NCI-H187 treated with DMSO at 0.1 percent for 48 hours (cell line): Measurements from ENCODE around the gene GRID1.

Experiments
- DNase-seq: peaks from one replicate; lab custom pipeline; 2025; lab: John Stamatoyannopoulos, UW

Gene GRID1

DNA sequence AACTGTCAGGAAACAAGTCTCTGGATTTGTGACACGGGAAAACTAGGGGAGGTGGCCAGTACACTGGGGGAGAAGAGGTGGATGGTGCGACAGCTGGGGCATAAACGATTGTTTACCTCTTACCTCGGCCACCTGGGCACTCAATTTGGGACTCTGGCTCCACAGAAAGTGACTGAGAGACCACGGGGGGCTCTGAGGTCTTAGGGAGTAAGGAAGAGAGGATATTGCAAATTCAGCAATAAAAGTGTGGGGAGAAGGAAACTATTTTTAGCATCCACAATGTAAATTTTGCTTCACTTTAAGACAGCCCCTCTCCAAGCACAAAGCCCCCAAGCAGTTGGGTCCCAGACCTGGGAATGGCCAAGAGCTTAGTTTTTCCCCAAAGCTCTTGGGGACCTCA, 440.5 kb downstream of the GRID1 start:
- no peak for DNase-seq

DNA sequence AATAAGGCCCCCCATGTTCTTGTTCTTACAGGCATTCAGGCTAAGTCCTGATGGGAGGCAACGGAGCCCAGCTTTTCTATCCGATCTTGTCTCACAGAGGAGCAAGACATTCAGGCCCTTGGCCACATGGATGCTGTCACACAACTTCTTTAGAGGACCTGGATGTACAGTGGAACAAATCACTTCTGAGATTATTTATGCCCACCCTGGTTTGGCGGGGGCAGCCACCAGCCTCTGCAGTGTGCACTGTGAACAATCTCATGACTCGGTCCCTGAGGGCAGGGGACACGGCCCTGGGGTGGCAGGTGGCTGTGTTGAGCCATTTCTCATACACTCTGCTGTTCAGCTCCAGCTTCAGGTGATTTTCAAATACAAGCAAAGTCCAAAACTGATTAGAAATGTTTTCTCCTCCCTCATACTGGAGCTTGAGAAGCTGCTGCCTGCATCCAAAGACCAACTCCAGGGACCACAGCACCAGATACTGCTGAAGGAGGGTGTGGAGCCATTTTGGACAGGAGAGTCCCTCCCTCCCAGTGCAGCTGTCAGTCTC, 441.3 kb downstream of the GRID1 start:
- DNase-seq = no peak

DNA sequence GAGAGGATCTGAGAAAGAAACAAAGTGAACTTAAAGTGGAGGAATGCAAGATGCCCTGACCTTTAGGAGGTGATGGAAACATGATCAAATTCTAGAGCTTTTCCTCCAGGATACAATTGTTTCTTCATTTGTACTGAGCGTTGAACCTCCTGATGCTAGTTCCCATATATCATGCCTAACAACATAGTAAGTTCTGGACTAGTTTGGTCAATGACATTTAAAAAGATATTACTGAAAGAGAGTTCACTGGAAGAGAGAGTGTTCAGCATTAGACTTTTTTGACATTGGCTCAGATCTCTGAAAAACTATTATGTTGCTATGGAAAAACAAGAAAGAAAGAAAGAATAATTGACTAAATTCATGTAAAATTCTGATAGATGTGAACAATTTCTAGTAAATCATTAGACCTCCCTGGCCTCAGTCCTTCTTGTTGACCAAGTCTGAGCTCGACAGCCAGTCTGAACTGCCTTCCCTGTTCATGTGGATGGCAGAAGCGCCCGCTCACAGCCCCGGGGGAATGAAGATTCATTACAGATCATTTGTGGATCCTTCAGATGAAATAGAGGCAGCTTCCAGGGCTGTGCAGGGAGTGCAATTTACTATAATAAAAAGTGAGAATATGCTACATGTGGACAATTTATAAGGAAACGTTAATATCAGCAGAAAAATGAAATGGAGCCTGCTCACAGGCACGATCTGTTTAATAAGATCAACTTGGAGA, 442.1 kb downstream of the GRID1 start:
- no peak for DNase-seq

DNA sequence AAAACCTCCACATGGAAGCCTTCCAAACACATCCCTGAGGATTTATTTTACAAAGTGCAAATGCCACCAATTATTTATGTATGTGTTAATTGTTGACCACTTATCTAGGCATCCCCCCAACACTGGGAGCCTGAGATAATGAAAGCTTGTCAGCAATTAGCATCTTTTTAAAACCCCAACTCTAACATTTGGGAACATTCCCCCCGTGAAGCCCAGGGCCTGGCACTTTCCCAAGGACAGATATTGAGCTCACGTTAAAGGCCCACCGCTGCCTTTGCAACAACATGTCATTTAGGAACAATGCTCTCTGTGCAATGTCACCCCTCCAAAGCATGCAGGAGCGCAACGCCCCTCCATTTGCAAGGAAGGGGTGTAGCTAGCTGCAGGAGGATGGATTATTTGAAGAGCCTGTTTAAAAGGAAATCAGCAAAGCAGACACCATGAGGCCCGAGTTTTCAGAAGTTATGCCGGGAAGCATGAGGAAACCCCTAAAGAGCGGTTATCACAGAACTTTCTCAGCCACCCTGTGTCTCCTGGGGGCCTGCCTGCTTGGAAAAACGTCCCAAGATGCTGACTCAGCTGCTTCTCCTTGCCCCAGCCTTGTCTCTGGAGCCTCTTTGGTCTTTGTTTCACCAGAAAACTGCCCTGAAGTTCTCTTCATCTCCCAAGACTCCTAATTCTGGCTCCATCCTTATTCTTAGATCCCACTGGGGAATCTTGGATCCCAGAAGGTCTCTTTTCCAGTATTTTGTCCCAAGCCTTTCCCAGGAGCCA, 444.1 kb downstream of the GRID1 start:
- no peak for DNase-seq

DNA sequence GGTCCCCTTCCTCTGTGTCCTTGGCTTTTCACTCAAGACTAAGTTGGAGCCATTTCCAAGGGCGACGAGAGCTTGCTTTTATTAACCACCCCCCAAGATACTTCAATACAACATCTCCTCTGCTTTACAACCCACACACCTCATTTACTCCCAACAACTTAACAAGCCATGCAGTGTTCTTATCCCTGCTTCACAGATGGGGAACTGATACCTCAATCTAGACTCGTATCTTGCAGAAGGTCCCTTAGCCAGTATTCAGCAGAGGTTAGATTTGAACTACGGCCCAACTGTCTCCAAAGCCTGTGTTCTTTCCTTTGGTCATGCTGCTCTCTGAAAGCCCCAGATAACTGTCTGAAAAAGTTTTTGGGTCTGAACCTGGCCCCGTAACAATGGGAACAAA, 444.8 kb downstream of the GRID1 start:
- DNase-seq = no peak

DNA sequence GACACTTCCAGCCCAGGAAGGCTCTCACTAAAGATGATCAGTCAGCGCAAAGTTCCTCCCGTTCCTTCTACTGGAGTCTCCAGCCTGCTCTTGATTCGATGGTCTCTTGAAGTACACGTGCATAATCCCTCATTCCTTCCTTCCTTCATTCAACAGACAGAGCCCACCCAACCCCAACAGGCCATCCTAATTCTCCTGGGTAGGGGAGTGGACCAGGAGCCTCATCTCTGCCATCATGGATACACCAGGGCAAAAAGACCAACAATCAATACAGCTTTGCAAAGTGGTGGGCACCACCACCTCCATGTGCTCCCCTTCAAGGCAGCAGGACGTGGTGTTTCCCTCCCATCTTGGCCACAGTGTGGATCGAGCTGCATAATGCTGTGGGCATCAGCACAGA, 446.3 kb downstream of the GRID1 start:
- DNase-seq = no peak

DNA sequence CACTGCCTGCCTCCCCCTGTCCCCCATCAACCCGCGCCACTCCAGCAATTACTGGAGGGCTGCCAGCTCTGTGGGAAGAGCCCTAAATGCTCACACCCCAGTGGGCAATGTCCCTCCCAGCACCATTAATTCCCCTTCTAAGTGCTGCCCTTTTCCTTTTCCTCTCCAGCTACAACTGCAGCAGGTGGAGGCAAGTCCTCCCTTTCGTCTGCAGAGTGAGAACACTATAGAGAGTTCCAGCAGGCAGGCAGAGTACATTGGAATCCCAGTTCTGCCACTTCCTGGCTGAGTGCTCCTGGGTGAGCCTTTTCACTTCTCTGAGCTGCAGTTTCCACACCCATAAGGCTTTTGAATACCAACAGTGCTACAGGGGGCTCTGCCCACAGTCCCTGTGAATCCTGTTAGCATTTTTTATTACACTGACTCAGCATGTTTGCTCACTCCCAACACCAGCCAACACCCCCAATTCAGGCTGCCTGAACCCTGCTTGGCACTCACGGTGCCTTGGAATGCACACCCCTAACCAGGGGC, 447.0 kb downstream of the GRID1 start:
- no peak for DNase-seq

DNA sequence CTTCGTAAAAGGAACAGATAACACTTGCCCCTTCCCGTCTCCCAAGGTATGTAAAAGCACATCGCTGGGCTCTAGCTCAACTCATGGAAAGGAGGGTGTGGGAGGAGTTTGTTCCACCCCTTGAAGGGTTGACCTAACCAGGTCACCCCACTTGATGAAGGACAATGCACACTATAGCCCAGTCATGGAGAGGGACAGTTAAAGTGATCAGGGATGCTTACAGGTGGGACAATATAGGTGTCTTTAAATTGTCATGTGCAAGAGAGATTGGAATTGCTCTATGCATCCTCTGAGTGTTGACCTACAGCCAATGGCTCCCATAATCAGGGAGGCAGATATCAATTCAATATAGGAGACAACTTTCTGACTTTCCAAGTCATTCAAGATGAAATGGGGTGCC, 448.2 kb downstream of the GRID1 start:
- no peak for DNase-seq

DNA sequence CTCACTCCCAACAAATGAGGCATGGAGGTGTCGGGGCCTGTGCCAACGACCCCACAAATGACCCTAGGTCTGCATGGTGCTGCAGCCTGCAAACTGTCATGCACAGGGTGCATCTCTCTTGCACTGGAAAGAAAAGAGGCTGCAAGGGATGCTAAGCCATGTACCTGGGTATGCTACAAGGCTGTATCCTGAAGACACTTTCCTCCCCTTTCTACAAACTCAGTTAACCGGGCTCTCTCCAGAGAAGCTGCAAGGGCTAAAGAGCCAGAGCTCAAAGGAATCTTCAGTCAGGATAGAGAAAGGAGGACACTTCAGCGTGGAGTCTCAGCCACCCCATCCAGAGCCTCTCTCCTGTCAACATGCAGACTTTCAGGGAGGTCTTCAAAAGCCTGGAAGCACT, 449.0 kb downstream of the GRID1 start:
- no peak for DNase-seq

DNA sequence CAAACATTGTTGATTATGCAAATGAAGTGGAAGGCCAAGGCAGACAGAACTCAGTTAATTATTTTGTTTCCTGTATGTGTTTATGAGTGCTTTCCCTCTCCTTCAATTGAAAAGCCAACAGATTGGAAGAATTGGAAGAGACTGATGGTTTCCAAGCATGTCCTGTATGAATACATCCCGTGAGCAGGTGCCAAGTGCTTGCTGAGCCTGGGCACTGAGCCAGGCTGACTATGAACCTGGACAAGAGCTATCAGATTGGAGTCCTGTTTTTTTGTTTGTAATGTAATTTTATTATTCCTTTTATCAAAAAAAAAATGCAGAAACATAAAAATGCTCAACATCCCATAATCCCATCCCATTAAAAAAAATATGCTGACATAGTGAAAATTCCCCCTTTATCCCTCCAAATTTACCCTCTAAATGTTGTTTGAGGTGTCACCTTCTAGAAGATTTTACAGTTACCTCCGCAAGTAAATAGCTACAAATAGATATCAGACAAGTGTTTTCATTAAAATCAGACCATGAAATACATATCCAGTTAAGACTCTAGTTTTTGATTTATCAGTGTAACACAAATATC, 449.5 kb downstream of the GRID1 start:
- peak; percentile 9 for DNase-seq

DNA sequence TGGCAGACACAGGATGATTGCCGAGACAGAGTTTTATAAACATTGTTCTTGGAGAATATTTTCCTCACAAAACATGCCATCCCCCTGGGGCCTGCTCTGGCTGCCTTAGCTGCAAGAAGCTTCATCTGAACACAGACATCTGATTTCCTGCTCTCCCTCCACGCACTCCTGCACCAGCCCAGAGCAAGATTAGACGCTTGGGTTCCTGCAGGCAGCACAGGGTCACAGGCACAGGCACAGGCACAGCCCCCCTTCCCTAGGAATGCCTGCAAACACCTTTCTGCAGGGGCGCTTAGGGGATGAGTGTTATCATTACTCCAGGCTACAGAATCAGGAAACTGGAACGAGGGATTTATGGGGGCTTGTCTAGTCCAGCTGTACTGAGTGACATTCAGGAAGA, 450.3 kb downstream of the GRID1 start:
- no peak for DNase-seq

DNA sequence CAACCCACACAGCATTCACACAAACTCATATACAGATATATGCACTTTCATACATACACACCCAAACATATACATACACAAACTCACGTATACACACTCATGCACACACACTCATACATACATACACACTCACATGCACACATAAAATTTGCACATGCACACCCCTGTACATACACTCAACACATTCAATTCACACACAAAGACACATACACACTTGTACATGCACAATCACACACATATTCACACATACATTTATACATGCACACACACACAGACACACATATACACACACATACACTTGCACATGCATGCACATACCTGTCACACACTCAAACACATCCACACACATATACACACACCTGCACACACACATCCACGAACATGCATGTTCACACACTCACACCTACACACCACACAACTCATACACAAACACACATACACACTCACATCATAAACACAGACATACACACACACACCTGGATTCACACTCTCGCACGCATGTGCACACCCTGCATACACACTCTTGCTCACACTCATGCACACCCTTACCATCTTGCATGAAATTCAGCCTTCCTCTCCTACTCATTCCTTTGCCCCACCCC, 451.2 kb downstream of the GRID1 start:
- DNase-seq = no peak

DNA sequence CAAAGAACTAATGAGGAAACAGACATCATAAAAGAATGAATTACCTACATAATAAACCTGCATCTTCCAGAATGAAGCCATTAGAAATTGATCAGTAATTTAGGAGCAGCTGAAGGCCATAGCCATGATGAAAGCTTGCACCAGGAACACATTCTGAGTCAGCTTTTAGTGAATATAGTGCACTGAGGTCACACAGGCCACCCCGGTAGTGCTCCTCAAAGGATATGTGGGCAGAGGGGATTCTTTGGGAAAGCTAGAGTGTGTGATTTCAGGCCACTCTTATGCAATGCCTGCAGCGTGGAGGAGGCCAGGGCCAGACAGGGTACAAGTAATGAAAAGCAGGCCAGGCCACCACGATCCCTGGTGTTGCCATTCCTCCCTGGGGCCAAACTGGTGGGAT, 451.9 kb downstream of the GRID1 start:
- DNase-seq = no peak

DNA sequence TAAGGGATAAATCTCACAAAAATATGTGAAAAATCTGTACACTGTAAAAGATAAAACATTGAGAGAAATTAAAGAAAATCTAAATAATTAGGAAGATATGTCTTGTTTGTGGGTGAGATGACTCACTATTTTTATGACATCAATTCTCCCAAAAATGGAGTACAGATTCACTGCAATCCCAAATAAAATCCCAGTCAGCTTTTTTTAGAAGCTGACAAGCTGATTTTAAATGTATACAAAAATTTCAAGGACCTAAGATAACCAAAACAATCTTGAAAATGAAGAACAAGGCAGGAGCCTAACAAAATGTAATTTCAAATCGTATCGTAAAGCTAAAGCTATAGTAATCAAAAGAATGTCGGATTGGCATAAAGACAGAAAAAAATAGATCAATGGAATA, 458.1 kb downstream of the GRID1 start:
- no peak for DNase-seq

DNA sequence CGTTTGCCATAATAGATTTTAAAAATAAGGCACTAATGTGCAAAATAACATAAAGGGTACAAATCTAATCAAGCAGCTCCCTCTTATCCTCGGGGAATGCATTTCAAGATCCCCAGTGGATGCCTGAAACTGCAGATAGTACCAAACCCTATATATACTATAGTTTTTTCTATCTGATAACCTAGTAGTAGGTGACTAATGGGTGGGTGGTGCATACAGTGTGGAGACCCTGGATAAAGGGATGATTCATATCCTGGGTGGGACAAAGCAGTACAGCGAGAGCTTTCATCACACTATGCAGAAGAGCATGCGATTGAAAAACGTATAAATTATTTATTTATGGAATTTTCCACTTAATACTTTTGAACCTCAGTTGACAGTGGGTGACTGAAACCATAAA, 464.5 kb downstream of the GRID1 start:
- DNase-seq = no peak

DNA sequence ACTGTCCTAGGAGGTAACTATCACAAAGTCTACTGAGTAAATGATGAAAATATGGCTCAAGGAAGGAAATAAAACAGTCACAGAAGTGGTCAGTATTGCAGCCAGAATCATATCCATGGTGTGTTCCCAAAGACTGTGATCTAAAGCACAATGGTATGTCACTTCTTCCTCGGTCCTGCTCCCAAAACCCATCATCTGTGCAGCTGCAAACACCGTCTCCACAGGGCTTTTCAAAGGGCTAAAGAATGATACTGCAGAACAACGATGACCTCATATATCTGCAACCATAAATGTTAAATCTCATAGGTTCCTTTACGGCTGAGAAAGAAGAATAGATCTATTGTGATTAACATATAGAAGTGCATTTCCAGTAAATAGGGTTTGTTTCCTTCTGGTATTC, 465.0 kb downstream of the GRID1 start:
- no peak for DNase-seq

DNA sequence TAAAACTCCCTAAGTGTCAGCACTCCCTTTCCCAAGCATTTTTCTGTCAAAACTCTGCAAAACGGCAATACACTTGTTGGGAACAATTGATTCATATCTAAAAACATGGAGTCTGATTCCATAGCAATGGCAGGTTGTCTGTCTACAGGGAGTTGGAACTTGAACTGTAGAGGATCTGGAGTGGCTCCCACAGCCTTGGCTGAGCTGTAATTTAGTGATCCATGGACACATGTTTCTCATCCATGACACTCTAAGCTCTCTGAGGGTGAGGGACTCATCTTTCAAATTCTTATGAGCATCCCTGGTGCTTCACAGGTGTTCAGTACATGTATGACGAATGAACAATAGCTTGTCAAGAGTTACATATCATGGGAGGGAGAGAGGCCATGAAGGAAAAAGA, 466.1 kb downstream of the GRID1 start:
- no peak for DNase-seq

DNA sequence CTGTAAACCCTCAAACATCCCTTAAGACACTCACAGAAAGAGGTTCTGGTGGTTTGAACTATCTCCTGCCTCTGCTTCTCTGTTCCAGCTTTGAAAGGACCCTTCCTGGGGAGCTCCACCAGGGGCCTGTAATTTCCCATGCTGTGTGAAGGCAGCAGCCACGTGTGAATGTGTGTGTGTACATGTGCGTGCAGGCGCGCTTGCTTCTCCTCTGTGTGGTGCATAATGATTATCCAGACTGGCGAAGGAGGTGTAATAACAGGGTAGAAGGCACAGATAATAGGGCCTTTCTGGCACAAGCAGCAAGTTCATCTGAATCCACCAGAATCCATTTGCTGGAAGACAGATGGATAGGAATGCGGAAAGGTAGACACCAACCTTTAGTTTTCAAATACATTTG, 466.5 kb downstream of the GRID1 start:
- no peak for DNase-seq

DNA sequence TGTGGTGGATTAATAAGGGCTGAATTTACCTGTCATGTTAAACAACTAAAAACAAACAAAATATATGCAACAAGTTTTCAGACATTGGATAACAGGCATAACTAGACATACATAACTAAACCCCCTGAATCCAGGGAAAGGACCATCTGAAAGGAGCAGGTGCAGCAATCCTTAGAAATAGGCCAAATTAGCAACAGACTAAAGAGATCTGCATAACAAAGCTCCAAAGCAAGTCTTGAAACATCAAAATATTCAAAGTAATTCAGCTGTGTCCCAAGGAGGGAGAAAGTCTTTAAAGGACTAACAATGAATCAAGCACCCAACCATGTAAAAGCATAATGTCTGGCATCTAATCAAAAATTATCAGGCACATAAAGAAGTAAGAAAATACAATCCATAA, 475.1 kb downstream of the GRID1 start:
- DNase-seq = no peak

DNA sequence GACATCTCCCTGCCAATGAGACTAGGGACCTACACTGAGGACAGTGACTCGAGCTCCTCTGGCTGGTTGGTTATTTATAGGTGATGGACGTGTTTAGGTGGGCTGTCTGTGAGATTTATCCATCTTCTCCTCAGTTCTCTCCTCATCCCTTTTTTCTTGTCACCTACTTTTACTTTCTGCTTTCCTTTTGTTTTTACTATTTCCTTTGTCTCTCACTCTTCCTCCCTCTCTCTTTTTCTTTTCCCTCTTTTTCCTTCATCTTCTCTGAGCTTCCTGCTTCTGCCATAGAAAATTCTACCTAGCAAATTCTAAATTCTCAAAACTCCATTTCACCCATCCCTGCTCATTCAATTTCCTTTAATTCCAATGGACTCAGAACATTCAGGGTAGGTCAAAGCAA, 478.0 kb downstream of the GRID1 start:
- no peak for DNase-seq

DNA sequence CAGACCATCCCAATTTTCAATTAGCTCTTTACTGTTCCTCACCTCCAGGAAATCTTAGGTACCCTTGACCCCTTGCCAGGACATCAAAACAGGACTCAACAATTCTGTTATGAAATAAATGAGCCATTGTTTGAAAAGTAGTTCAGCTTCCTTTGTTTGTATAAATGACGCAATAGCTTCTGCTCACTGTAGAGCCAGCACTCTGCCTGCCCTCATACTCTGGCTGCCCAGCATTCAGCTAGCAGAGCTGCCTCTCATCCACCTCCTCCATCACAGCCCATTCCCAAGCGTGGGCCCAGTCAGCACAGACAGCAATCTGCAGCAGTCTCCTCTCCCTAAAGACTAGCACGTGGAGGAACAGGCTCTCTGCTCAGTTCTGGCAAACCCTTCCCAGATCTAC, 478.6 kb downstream of the GRID1 start:
- DNase-seq = no peak

DNA sequence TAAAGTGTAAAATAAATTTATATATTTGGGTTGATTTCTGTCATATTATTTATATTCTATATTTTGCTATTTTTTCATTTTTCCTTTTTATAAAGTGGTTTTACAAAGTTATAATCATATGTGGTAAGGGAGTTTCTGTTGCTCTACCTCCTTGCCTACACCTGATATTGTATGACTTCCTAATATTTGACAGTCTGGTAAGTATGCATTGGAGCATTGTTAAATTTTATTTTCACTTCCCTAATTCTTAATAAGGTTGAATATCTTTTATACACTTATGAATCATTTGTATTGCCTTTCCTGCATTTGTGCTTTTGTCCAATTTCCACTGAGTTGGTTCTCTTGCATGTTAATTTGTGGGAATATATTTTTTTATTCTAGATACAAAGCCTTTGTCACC, 492.4 kb downstream of the GRID1 start:
- no peak for DNase-seq

DNA sequence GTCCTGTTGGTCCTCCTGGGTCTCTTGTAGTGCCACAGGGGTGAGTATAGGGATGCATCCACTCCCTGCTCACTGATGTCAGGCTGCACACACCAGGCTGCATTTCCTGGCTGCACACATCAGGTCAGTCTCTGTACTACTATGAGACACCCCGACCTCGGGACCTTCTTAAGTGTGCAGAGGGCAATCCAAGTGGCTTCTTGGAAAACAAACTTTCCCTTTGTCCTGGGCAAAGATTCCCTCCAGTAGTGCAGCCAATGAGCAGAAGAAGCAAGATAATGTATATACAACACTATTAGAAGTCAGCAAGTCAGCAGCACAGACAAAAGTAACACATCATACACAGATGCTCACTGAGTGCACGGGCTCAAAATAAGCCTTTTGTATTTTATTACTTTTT, 493.5 kb downstream of the GRID1 start:
- DNase-seq = no peak
